Karpas-422 (cell line): ENCODE data around the gene LHPP. TPM values are rescaled to one million over a fixed set of nuclear protein-coding genes. Genes with fewer than 3 reads are reported as not detected.

Experiments used
- DNase-seq: peaks from one replicate; pipeline ENCODE4 v3.0.0-alpha.2; 2015
- H2AFZ ChIP-seq: fragments of 200-600 bp; sonication (generic); 2 replicates; pipeline ENCODE4 v1.6.1; 2014; ENCODE audit warnings: antibody characterized with exemption, low read length, mixed read lengths
- H3K27ac ChIP-seq: fragments of 200-600 bp; sonication (generic); 2 replicates; pipeline ENCODE4 v1.5.1; 2014; ENCODE audit warnings: mild to moderate bottlenecking, low read length, moderate library complexity
- H3K27me3 ChIP-seq: fragments of 200-600 bp; sonication (generic); 2 replicates; pipeline ENCODE4 v1.6.1; 2014; ENCODE audit warnings: low read length, mixed read lengths
- H3K36me3 ChIP-seq: fragments of 200-600 bp; sonication (generic); 2 replicates; pipeline ENCODE4 v1.6.1; 2014; ENCODE audit warnings: low read length, mixed read lengths; ENCODE audit not compliant: insufficient read depth
- H3K4me1 ChIP-seq: fragments of 200-600 bp; sonication (generic); 2 replicates; pipeline ENCODE4 v1.6.1; 2014; ENCODE audit warnings: mild to moderate bottlenecking, low read length, mixed read lengths
- H3K4me2 ChIP-seq: fragments of 200-600 bp; sonication (generic); 2 replicates; pipeline ENCODE4 v1.6.1; 2014; ENCODE audit warnings: low read length, low read depth, mild to moderate bottlenecking; ENCODE audit not compliant: poor library complexity, severe bottlenecking
- H3K4me3 ChIP-seq: fragments of 200-600 bp; sonication (generic); 2 replicates; pipeline ENCODE4 v1.5.1; 2014; ENCODE audit warnings: mild to moderate bottlenecking, antibody characterized with exemption, low read length, mixed read lengths
- H3K79me2 ChIP-seq: fragments of 200-600 bp; sonication (generic); 2 replicates; pipeline ENCODE4 v1.6.1; 2014; ENCODE audit warnings: mild to moderate bottlenecking, low read length, mixed read lengths
- H3K9ac ChIP-seq: fragments of 200-600 bp; sonication (generic); 2 replicates; pipeline ENCODE4 v1.6.0; 2014; ENCODE audit warnings: low read length
- H3K9me2 ChIP-seq: fragments of 200-600 bp; sonication (generic), shearing (Covaris generic); replicated peaks from 2 replicates; pipeline ENCODE4 v1.6.0; 2014; ENCODE audit warnings: mild to moderate bottlenecking, low read length, moderate library complexity; ENCODE audit not compliant: insufficient read depth
- H3K9me3 ChIP-seq: fragments of 300-700, 200-600 bp; sonication (generic); 2 replicates; pipeline ENCODE4 v1.6.1; 2014; ENCODE audit warnings: low read length, mixed read lengths
- H4K20me1 ChIP-seq: fragments of 200-600 bp; sonication (generic); 2 replicates; pipeline ENCODE4 v1.6.1; 2014; ENCODE audit warnings: mild to moderate bottlenecking, antibody characterized with exemption, low read length, low read depth; ENCODE audit not compliant: insufficient read depth
- total RNA-seq: library from RNA; depleted of rRNA; stranded (reverse); fragments of >200 nt; shearing (Covaris generic); gene quantifications from 2 replicates; pipeline ENCODE4 v1.2.3, GENCODE V29; 2014; ENCODE audit warnings: low replicate concordance

LHPP gene
- total RNA-seq, 1 experiment from 2014 or later = 57.2 TPM

- H3K4me1 ChIP-seq = peaks cover 6% of the 10 kb centered on the region
- H3K9me3 ChIP-seq = no peaks in the 10 kb centered on the region
- no peak overlapping the region for H3K4me2 ChIP-seq
Observed at GRCh38 chr10:124653311-124653710, 191.7 kb downstream of the LHPP start.

GRCh38 chr10:124653811-124654651, 192.4 kb downstream of the LHPP start:
- no peak overlapping the region for H2AFZ ChIP-seq
- no peak overlapping the region for H3K4me2 ChIP-seq
- H3K9me2 ChIP-seq = no peaks in the 10 kb centered on the region
- peaks cover 96% of the 10 kb centered on the region for H3K79me2 ChIP-seq
- H3K27me3 ChIP-seq = no peaks in the 10 kb centered on the region
- H3K36me3 ChIP-seq = peaks cover 21% of the 10 kb centered on the region; the same call in 1 of the 2 replicates
- H3K9me3 ChIP-seq = no peaks in the 10 kb centered on the region
- H4K20me1 ChIP-seq = peaks cover 34% of the 10 kb centered on the region
- no peak for DNase-seq
- H3K4me3 ChIP-seq = no peak overlapping the region
- peaks cover 4% of the 10 kb centered on the region; the same call in 1 of the 2 replicates for H3K4me1 ChIP-seq
- no peak overlapping the region for H3K9ac ChIP-seq
- H3K27ac ChIP-seq = no peak overlapping the region

More at GRCh38 chr10:124653311-124653710, 191.7 kb downstream of the LHPP start:
- no peak for DNase-seq
- Histone ChIP-seq H3K9me2 (no peaks in the 10 kb centered on the region), H3K9ac (no peak overlapping the region), H2AFZ (no peak overlapping the region), H3K4me3 (no peak overlapping the region), H3K27me3 (no peaks in the 10 kb centered on the region), H3K27ac (no peak overlapping the region), H3K36me3 (peaks cover 21% of the 10 kb centered on the region; the same call in 1 of the 2 replicates), H4K20me1 (peaks cover 29% of the 10 kb centered on the region), H3K79me2 (peaks cover 96% of the 10 kb centered on the region)

- H3K79me2 ChIP-seq = peaks cover 96% of the 10 kb centered on the region
- H2AFZ ChIP-seq = no peak overlapping the region
- H3K9me3 ChIP-seq = no peaks in the 10 kb centered on the region
- H3K27me3 ChIP-seq = no peaks in the 10 kb centered on the region
- no peak overlapping the region for H3K9ac ChIP-seq
- H4K20me1 ChIP-seq = peaks cover 37% of the 10 kb centered on the region
- H3K4me2 ChIP-seq = no peak overlapping the region
- DNase-seq = no peak
- no peak overlapping the region for H3K4me3 ChIP-seq
- H3K4me1 ChIP-seq = peaks cover 2% of the 10 kb centered on the region; the same call in 1 of the 2 replicates
- H3K9me2 ChIP-seq = no peaks in the 10 kb centered on the region
- no peak overlapping the region for H3K27ac ChIP-seq
- peaks cover 21% of the 10 kb centered on the region; the same call in 1 of the 2 replicates for H3K36me3 ChIP-seq
Observed at GRCh38 chr10:124654686-124655085, 193.1 kb downstream of the LHPP start.

- H3K27me3 ChIP-seq = no peaks in the 10 kb centered on the region
- H3K79me2 ChIP-seq = peaks cover 96% of the 10 kb centered on the region
- DNase-seq = no peak
- H3K27ac ChIP-seq = no peak overlapping the region
- H3K4me3 ChIP-seq = no peak overlapping the region
- no peaks in the 10 kb centered on the region for H3K4me1 ChIP-seq
- peaks cover 38% of the 10 kb centered on the region for H4K20me1 ChIP-seq
- H2AFZ ChIP-seq = no peak overlapping the region
- no peaks in the 10 kb centered on the region for H3K9me3 ChIP-seq
- no peak overlapping the region for H3K4me2 ChIP-seq
- H3K9me2 ChIP-seq = no peaks in the 10 kb centered on the region
- H3K36me3 ChIP-seq = peaks cover 23% of the 10 kb centered on the region; the same call in 1 of the 2 replicates
- H3K9ac ChIP-seq = no peak overlapping the region
Observed at GRCh38 chr10:124655191-124656112, 193.8 kb downstream of the LHPP start.

- Histone ChIP-seq H3K4me2 (no peak overlapping the region), H3K9me3 (no peaks in the 10 kb centered on the region), H3K36me3 (peaks cover 27% of the 10 kb centered on the region; the same call in 1 of the 2 replicates), H3K4me3 (no peak overlapping the region), H4K20me1 (peaks cover 44% of the 10 kb centered on the region), H3K79me2 (peaks cover 96% of the 10 kb centered on the region), H3K9ac (no peak overlapping the region), H3K27ac (no peak overlapping the region), H3K27me3 (no peaks in the 10 kb centered on the region), H2AFZ (no peak overlapping the region), H3K4me1 (no peaks in the 10 kb centered on the region), H3K9me2 (no peaks in the 10 kb centered on the region)
- DNase-seq = no peak
Observed at GRCh38 chr10:124656113-124656490, 194.5 kb downstream of the LHPP start.

GRCh38 chr10:124656541-124656940, 194.9 kb downstream of the LHPP start:
- Histone ChIP-seq H3K4me3 (no peak overlapping the region), H3K9me2 (no peaks in the 10 kb centered on the region), H3K79me2 (peaks cover 96% of the 10 kb centered on the region), H4K20me1 (peaks cover 46% of the 10 kb centered on the region), H3K27ac (no peak overlapping the region), H3K27me3 (no peaks in the 10 kb centered on the region), H2AFZ (no peak overlapping the region), H3K4me1 (no peaks in the 10 kb centered on the region), H3K36me3 (peaks cover 27% of the 10 kb centered on the region; the same call in 1 of the 2 replicates), H3K4me2 (no peak overlapping the region), H3K9me3 (no peaks in the 10 kb centered on the region), H3K9ac (no peak overlapping the region)
- DNase-seq = no peak

GRCh38 chr10:124657806-124658205, 196.2 kb downstream of the LHPP start:
- no peak overlapping the region for H3K4me3 ChIP-seq
- H3K4me1 ChIP-seq = no peaks in the 10 kb centered on the region
- no peaks in the 10 kb centered on the region for H3K9me3 ChIP-seq
- H3K79me2 ChIP-seq = peaks cover 94% of the 10 kb centered on the region
- no peaks in the 10 kb centered on the region for H3K27me3 ChIP-seq
- no peak overlapping the region for H2AFZ ChIP-seq
- peaks cover 47% of the 10 kb centered on the region for H4K20me1 ChIP-seq
- H3K9ac ChIP-seq = no peak overlapping the region
- H3K9me2 ChIP-seq = no peaks in the 10 kb centered on the region
- H3K27ac ChIP-seq = no peak overlapping the region
- peaks cover 30% of the 10 kb centered on the region; the same call in 1 of the 2 replicates for H3K36me3 ChIP-seq
- no peak overlapping the region for H3K4me2 ChIP-seq
- DNase-seq = no peak
